GM23338 (cell line): Measurements from ENCODE around the gene TENT4A. TPM values are rescaled to one million over a fixed set of nuclear protein-coding genes. Genes with fewer than 3 reads are reported as not detected.

Experiments
- ATAC-seq: fragments of 200-7000 bp; cut with Tn5 transposase; 3 replicates; pipeline ENCODE4 v1.9.1; 2020
- DNase-seq: peaks from one replicate; pipeline ENCODE4 v3.0.0-alpha.2; 2015; ENCODE audit warnings: low spot score
- H2AFZ ChIP-seq: fragments of 200-600 bp; sonication (generic); 2 replicates; pipeline ENCODE4 v1.8.0; 2016; ENCODE audit warnings: antibody characterized with exemption, mild to moderate bottlenecking, moderate library complexity
- H3F3A ChIP-seq: fragments of 200-600 bp; sonication (generic); replicated peaks from 2 replicates; pipeline ENCODE4 v1.8.0; 2017; ENCODE audit warnings: antibody characterized with exemption, mixed run types, low read depth
- H3K27ac ChIP-seq: fragments of 200-600 bp; sonication (generic); 2 replicates; pipeline ENCODE4 v1.6.1; 2016; ENCODE audit warnings: low read depth
- H3K27me3 ChIP-seq: fragments of 200-600 bp; sonication (generic); 2 replicates; pipeline ENCODE4 v1.8.0; 2016; ENCODE audit warnings: mild to moderate bottlenecking, mixed run types, moderate library complexity; ENCODE audit not compliant: insufficient read depth
- H3K36me3 ChIP-seq: fragments of 200-600 bp; sonication (generic); 2 replicates; pipeline ENCODE4 v1.8.0; 2016; ENCODE audit warnings: mild to moderate bottlenecking; ENCODE audit not compliant: insufficient read depth
- H3K4me1 ChIP-seq: fragments of 200-600 bp; sonication (generic); 2 replicates; pipeline ENCODE4 v1.8.0; 2016; ENCODE audit warnings: mild to moderate bottlenecking, moderate library complexity; ENCODE audit not compliant: insufficient read depth
- H3K4me2 ChIP-seq: fragments of 200-600 bp; sonication (generic); 2 replicates; pipeline ENCODE4 v1.7.1; 2017; ENCODE audit warnings: mixed run types
- H3K4me3 ChIP-seq: fragments of 200-600 bp; sonication (generic); 2 replicates; pipeline ENCODE4 v1.6.1; 2016; ENCODE audit warnings: mixed run types
- H3K79me2 ChIP-seq: fragments of 200-600 bp; sonication (generic); replicated peaks from 2 replicates; pipeline ENCODE4 v1.8.0; 2017; ENCODE audit warnings: mild to moderate bottlenecking; ENCODE audit not compliant: insufficient read depth
- H3K9me2 ChIP-seq: fragments of 200-600 bp; sonication (generic); 2 replicates; pipeline ENCODE4 v1.8.0; 2017; ENCODE audit not compliant: insufficient read depth
- H4K20me1 ChIP-seq: fragments of 200-600 bp; sonication (generic); replicated peaks from 2 replicates; pipeline ENCODE4 v1.8.0; 2017; ENCODE audit warnings: mild to moderate bottlenecking; ENCODE audit not compliant: insufficient read depth
- H3K27ac Mint-ChIP-seq: 2 replicates; pipeline ENCODE4 v1.8.0; 2020; ENCODE audit warnings: inconsistent platforms, mild to moderate bottlenecking, moderate library complexity, mixed read lengths
- H3K27me3 Mint-ChIP-seq: 3 replicates; pipeline ENCODE4 v1.8.0; 2022; ENCODE audit warnings: low read depth, mild to moderate bottlenecking, moderate library complexity, mixed read lengths, inconsistent platforms; ENCODE audit not compliant: insufficient read depth, poor library complexity
- H3K36me3 Mint-ChIP-seq: 3 replicates; pipeline ENCODE4 v1.8.0; 2021; ENCODE audit warnings: low read depth, mild to moderate bottlenecking, inconsistent platforms, moderate library complexity, mixed read lengths
- H3K4me1 Mint-ChIP-seq: 3 replicates; pipeline ENCODE4 v1.8.0; 2020; ENCODE audit warnings: mild to moderate bottlenecking, inconsistent platforms, mixed read lengths
- H3K4me3 Mint-ChIP-seq: 3 replicates; pipeline ENCODE4 v1.8.0; 2021; ENCODE audit warnings: moderate library complexity, mild to moderate bottlenecking, inconsistent platforms, mixed read lengths
- H3K9me3 Mint-ChIP-seq: 3 replicates; pipeline ENCODE4 v1.8.0; 2020; ENCODE audit warnings: moderate library complexity, mild to moderate bottlenecking, inconsistent platforms, mixed read lengths
- CTCF ChIP-seq, 2 experiments: fragments of 200-600 bp in 1 of 2; sonication (generic) in 1 of 2; conservative IDR thresholded peaks; 2 replicates each; pipeline versions ENCODE4 v1.5.1 to v1.6.1; 2016 to 2017; ENCODE audit warnings: antibody characterized with exemption in 2 of 2, low read depth in 2 of 2, mild to moderate bottlenecking in 2 of 2, moderate library complexity in 1 of 2
- EZH2phosphoT487 ChIP-seq: fragments of 200-600 bp; sonication (generic); IDR thresholded peaks from one replicate; pipeline ENCODE4 v1.8.1; 2018; ENCODE audit warnings: antibody characterized with exemption; ENCODE audit not compliant: unreplicated experiment
- JUNB ChIP-seq: IDR thresholded peaks from one replicate; pipeline ENCODE4 v1.6.1; 2016; ENCODE audit warnings: antibody characterized with exemption; ENCODE audit not compliant: unreplicated experiment
- ZNF462 ChIP-seq: fragments of 250-450 bp; sonication (Bioruptor Pico); IDR thresholded peaks from 2 replicates; pipeline ENCODE4 v1.5.0; 2020; ENCODE audit warnings: mild to moderate bottlenecking, moderate library complexity
- polyA plus RNA-seq: library from polyadenylated mRNA; unstranded; fragments of >200 nt; fragmentation: Nextera tagmentation; extraction: Ambion mirVana; gene quantifications from 2 replicates; pipeline ENCODE4 v1.2.1, GENCODE V29; 2016
- total RNA-seq: library from RNA; depleted of rRNA; stranded (reverse); fragments of >200 nt; shearing (Covaris generic); gene quantifications from 2 replicates; pipeline ENCODE4 v1.2.3, GENCODE V29; 2014

The TENT4A gene
- total and polyA plus RNA-seq, 2 experiments from 2014 or later, result 5.3 to 24.0 TPM

- Histone ChIP-seq H3K27ac (no peak overlapping the region), H3K27me3 (peaks cover 4% of the 10 kb centered on the region; the same call in 1 of the 2 replicates), H4K20me1 (peaks cover 57% of the 10 kb centered on the region), H3K4me3 (no peak overlapping the region), H3K9me2 (no peaks in the 10 kb centered on the region), H3F3A (no peaks in the 10 kb centered on the region), H2AFZ (no peak overlapping the region), H3K4me2 (no peak overlapping the region), H3K79me2 (peaks cover 87% of the 10 kb centered on the region), H3K4me1 (peaks cover 45% of the 10 kb centered on the region), H3K36me3 (no peaks in the 10 kb centered on the region)
- no peak overlapping the region; the same call in 1 of the 2 replicates for H3K27ac Mint-ChIP-seq
- peaks cover 72% of the 10 kb centered on the region for H3K4me1 Mint-ChIP-seq
- DNase-seq (no peak), ATAC-seq (no peak)
- peaks cover 5% of the 10 kb centered on the region for H3K27me3 Mint-ChIP-seq
- no peak overlapping the region for H3K4me3 Mint-ChIP-seq
- peaks cover 3% of the 10 kb centered on the region; the same call in 2 of the 3 replicates for H3K36me3 Mint-ChIP-seq
- H3K9me3 Mint-ChIP-seq, result no peaks in the 10 kb centered on the region
- TF ChIP-seq EZH2phosphoT487 (no peak), ZNF462 (no peak), JUNB (no peak), CTCF (conservative IDR thresholded peaks at IDR 0.05; ENCODE audit: low read depth in 2 of 2) (no peak)
Observed at GRCh38 chr5:6718161-6718681, 5.0 kb downstream of the TENT4A start.
